ENCODE results near the gene VPS45.
"Not testable (repeated sequence)": the region's sequence is repeated elsewhere in the genome, so short reads cannot be mapped to it uniquely, and the experiment has no call there.

Gene VPS45

DNA sequence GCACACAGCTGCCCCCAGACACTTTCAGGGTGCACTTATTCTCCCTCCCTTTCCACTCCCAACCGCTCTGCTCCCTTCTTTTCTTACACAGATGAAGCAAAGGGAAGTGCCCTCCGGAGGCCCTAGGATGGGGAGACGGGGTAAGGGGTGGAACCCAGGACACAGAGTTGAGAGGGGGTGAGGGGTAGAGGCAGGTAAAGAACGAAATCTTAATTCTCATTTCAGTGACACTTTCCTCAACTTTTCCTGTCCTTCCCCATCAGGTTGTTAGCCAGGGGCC, 94.9 kb downstream of the VPS45 start:
- no peak for DNase-seq

GRCh38 chr1:150162862-150163706, 95.5 kb downstream of the VPS45 start:
- DNase-seq: peak; percentile 56

GRCh38 chr1:150164224-150164623, 96.6 kb downstream of the VPS45 start:
- DNase-seq: no peak

- DNase-seq: no peak
Measured at GRCh38 chr1:150164779-150165178, 97.2 kb downstream of the VPS45 start.

DNA sequence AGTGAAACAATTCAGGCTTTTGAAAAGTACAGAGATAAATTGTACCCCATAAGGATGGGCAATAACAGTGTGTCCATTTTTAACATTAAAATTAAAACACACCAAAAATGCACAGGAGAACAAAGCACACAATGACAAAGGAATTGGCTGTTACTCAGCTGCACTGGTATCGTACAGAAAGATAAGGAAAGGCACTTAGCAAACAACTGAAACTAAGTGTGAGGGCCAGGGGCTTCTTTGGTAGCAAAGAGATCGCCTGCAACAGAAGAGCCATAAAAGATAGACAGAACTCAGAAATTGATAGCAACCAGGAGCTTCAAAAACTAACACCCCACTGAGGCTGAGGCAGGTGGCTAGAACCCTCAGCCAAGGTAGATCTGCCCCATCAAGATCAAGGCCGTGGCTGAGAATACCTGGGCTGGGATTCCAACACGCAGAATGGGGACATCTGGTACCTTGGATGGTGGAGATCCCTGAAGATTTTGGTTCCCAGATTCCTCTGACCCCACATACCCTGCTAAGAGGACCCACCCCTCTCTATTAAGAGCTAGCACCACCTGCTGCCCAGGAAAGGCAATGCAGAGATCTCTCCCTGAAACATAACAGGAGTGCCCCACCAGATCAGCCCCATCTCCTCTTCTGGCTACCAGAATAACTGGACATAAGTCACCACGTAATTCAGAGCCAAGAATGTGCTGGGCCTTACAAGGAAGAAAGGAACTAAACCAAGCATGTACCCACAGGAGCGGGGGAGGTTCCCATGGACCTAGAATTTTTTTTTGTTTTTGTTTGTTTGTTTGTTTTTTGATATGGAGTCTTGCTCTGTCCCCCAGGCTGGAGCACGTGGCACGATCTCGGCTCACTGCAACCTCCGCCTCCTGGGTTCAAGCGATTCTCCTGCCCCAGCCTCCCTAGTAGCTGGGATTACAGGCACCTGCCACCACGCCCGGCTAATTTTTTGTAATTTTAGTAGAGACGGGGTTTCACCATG, 98.3 kb downstream of the VPS45 start:
- no peak for DNase-seq

DNA sequence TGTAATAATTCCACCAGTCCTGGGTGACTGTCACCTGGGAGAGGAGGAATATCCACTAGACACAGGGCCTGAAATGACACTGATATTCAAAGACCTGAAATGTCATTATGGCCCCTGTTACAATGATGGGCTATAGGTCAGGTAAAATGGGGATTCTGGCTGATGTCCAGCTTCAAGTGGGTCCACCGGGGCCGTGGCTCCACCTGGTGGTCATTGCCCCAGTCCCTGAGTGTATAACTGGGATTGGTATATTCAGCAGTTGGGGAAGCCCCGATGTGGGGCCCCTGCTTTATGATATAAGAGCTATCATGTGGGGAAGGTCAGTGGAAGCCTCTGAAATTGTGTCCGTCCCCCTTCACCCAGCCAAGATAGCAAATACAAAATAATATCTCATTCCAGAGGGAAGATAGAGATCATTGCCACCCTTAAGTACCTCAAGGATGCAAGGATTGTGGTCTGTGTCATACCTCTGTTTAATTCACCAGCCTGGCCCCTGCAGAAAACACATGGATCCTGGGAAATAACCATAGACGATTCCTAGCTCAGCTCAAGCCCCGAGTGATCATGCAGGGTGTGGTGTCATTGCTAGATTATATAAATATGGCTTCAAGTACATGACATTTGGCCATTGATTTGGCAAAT, 101.5 kb downstream of the VPS45 start:
- no peak for DNase-seq

DNA sequence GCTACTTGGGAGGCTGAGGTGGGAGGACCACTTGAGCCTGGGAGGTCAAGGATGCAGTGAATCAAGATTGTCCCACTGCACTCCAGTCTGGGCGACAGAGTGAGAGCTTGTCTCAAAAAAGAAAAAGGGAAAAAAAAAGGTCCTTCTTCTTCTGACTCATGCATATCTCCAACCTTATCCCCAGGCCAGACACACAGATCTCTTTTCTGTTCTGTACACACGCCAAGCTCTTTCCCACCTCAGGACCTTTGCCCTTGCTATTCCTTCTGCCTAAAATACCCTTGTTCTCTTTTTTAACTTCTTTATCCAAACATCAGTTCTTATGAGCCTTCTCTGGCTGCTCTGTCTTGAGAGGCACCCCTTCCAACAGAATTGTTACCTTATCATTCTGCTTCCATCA, 104.2 kb downstream of the VPS45 start:
- no peak for DNase-seq

DNA sequence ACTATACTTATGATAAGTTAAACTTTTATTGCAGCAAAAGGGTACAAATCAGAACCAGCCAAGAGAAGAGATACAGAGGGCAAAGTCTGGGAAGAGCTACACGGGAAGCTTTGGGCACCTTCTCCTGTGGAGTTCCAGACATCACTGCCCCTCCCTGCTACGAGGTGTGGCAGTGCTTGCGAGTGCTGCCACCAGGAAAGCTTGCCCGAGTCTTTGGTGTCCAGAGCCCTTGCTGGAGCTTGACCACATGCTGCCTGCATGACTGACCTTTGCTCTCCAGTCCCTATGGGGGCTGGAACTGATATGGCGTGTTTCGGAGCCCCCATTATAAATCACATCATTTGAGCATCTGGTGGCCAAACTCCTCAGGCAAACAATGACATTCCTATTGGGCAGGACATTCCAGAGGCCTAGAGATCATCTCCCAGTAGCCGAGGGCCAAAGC, 105.6 kb downstream of the VPS45 start:
- DNase-seq: no peak

- no peak for DNase-seq
Measured at GRCh38 chr1:150176593-150176992, 109.0 kb downstream of the VPS45 start.

GRCh38 chr1:150178548-150178947, 111.0 kb downstream of the VPS45 start:
- DNase-seq: no peak

DNA sequence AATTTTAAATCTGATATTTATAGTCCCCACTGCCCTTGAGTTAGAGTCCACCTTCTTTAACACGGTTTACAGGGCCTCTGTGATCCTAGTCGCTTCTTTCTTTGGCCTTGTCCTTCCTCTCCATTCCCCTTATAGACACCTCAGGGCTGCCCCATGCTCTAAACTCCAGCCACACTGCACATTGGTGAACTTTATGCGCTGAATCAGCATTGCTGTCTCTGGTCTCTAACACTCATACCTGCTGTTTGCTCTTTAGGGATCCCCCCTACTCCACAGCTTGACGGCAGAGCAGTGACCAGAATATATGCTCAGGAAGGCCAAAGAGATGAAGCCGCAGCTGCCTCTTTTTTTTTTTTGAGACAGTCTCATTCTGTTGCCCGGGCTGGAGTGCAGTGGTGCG, 112.3 kb downstream of the VPS45 start:
- no peak for DNase-seq

DNA sequence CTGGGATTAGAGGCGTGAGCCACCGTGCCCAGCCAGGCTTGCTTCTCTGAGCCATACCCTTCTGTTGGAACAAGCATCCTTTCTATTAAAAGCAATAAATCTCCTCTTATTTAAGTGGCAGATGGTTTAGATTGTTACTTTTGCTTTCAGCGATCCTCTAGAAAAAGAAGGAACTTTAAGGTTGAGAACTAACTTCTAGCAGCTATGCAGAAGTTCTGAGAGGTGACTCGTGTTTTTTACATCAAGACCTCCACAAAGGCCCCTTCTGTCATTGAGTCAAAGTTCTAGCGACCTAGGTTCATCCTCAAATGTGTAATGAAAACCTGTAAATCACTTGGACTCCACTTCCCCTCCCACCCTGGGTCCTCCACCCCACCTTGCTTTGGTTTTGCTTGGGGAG, 112.9 kb downstream of the VPS45 start:
- no peak for DNase-seq

GRCh38 chr1:150182247-150182646, 114.7 kb downstream of the VPS45 start:
- DNase-seq: no peak

GRCh38 chr1:150183061-150183460, 115.5 kb downstream of the VPS45 start:
- no peak for DNase-seq

GRCh38 chr1:150185481-150185880, 117.9 kb downstream of the VPS45 start:
- no peak for DNase-seq

DNA sequence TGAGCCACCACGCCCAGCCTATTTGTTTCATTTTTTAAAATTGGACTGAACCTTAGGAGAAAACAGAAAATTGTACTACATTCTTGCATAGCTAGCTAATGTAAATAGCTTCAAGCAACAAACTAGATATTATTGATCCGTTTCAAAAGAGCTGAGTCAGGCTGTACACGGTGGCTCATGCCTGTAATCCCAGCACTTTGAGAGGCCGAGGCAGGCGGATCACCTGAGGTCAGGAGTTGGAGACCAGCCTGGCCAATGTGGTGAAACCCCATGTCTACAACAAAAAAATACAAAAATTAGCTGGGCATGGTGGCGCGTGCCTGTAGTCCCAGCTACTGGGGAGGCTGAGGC, 118.8 kb downstream of the VPS45 start:
- not testable (repeated sequence) for DNase-seq

- no peak for DNase-seq
Measured at GRCh38 chr1:150186789-150187559, 119.4 kb downstream of the VPS45 start.

DNA sequence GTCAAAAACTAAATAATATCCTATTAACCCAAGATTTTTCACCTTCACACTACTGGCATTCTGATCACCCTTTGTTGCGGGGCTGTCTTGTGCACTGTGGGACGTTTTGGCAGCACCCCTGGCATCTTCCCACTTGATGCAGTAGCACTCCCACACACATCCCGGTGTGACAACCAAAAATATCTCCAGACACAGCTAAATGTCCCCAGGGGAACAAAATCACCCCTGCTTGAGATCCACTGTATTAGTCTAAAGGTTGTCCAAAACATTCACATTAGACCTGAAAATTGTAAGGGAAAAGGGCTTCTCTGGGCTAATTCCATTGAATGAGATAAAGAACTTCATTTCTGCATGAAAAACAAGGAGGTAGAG, 120.0 kb downstream of the VPS45 start:
- DNase-seq: no peak

DNA sequence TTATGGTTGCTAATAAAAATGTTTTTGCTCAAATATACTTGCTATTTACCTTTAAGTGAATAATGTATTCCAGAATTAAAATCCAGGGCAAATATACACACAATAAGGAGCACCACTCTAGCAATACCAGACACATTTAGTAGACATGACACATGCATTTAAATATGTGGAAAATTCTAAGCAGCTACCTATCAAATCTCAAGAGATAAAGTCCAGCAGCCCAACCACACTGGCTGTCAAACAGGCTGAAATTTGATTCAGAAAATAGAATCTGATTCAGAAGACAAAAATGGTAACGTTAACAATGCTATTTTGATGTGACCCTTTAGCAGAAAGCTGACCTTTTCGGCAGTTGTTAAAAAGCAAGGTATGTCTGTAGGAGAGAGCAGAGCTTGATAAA, 124.4 kb downstream of the VPS45 start:
- no peak for DNase-seq

GRCh38 chr1:150194381-150195031, 126.9 kb downstream of the VPS45 start:
- DNase-seq: no peak

Data from SIG-M5 (cell line).